Testis (tissue), 2 donors: ENCODE results near the gene STARD5.

ENCODE experiments used
- CTCF ChIP-seq, 3 experiments: fragments of 450-650 bp in 2 of 3; fragments of 200-600 bp in 1 of 3; sonication (generic) in 1 of 3; IDR thresholded peaks; one replicate each; pipeline ENCODE4 v1.5.1; 2016 to 2019; ENCODE audit warnings: antibody characterized with exemption in 3 of 3, mild to moderate bottlenecking in 2 of 3, moderate library complexity in 1 of 3
- POLR2A ChIP-seq: fragments of 450-650 bp; IDR thresholded peaks from one replicate; pipeline ENCODE4 v1.6.1; 2017; ENCODE audit warnings: antibody characterized with exemption, mild to moderate bottlenecking, moderate library complexity

- TF ChIP-seq CTCF (IDR thresholded peaks at IDR 0.05) = no peak
- TF ChIP-seq POLR2A = no peak
Observed at GRCh38 chr15:81312790-81313543, 11.0 kb downstream of the STARD5 start.
